Measurements from ENCODE around the gene TLE3.

Gene TLE3

GRCh38 chr15:70098461-70099166 lies 897 bp upstream of the TLE3 start:
- no peak for DNase-seq (ENCODE audit: low read depth)

GRCh38 chr15:70098153-70098460 lies 390 bp upstream of the TLE3 start:
- DNase-seq (ENCODE audit: low read depth): no peak

- DNase-seq (ENCODE audit: low read depth): no peak
These were observed 725 bp downstream of the TLE3 start for GRCh38 chr15:70097063-70097320.

GRCh38 chr15:70096215-70097062 lies 1.3 kb downstream of the TLE3 start:
- DNase-seq (ENCODE audit: low read depth): no peak

- DNase-seq (ENCODE audit: low read depth): no peak
These were observed 2.1 kb downstream of the TLE3 start for GRCh38 chr15:70095408-70096214.

- DNase-seq (ENCODE audit: low read depth): no peak
These were observed 2.9 kb downstream of the TLE3 start for GRCh38 chr15:70094690-70095311.

GRCh38 chr15:70093481-70094319 lies 4.0 kb downstream of the TLE3 start:
- no peak for DNase-seq (ENCODE audit: low read depth)

GRCh38 chr15:70093070-70093469 lies 4.6 kb downstream of the TLE3 start:
- no peak for DNase-seq (ENCODE audit: low read depth)

GRCh38 chr15:70092464-70093027 lies 5.2 kb downstream of the TLE3 start:
- DNase-seq (ENCODE audit: low read depth): no peak

- no peak for DNase-seq (ENCODE audit: low read depth)
These were observed 5.8 kb downstream of the TLE3 start for GRCh38 chr15:70091726-70092463.

GRCh38 chr15:70090436-70091296 lies 7.1 kb downstream of the TLE3 start:
- DNase-seq (ENCODE audit: low read depth): no peak

- DNase-seq (ENCODE audit: low read depth): no peak
These were observed 8.1 kb downstream of the TLE3 start for GRCh38 chr15:70089692-70089971.

GRCh38 chr15:70088887-70089691 lies 8.6 kb downstream of the TLE3 start:
- DNase-seq (ENCODE audit: low read depth): no peak

- no peak for DNase-seq (ENCODE audit: low read depth)
These were observed 9.3 kb downstream of the TLE3 start for GRCh38 chr15:70088455-70088854.

- no peak for DNase-seq (ENCODE audit: low read depth)
These were observed 9.9 kb downstream of the TLE3 start for GRCh38 chr15:70087708-70088352.

GRCh38 chr15:70086636-70087035 lies 11.1 kb downstream of the TLE3 start:
- DNase-seq (ENCODE audit: low read depth): no peak

GRCh38 chr15:70084461-70084860 lies 13.3 kb downstream of the TLE3 start:
- DNase-seq (ENCODE audit: low read depth): no peak

GRCh38 chr15:70083946-70084345 lies 13.8 kb downstream of the TLE3 start:
- no peak for DNase-seq (ENCODE audit: low read depth)

GRCh38 chr15:70083418-70083817 lies 14.3 kb downstream of the TLE3 start:
- no peak for DNase-seq (ENCODE audit: low read depth)
